Stimulated activated CD8-positive, alpha-beta memory T cell treated with anti-CD3 and anti-CD28 coated beads, Interleukin-15, amount 100 ng/mL, for 4 hours (primary cell): ENCODE results near the gene RAD17.
A peak's percentile ranks its signal among the peaks of the same experiment; 100 is the strongest.
"Not testable (repeated sequence)": the region's sequence is repeated elsewhere in the genome, so short reads cannot be mapped to it uniquely, and the experiment has no call there.

ENCODE experiments used
- DNase-seq, 2 donors: peaks; one replicate each; pipeline ENCODE4 v3.0.0-alpha.2; 2020; ENCODE audit warnings: low read depth in 2 of 2

The RAD17 gene, protein sequence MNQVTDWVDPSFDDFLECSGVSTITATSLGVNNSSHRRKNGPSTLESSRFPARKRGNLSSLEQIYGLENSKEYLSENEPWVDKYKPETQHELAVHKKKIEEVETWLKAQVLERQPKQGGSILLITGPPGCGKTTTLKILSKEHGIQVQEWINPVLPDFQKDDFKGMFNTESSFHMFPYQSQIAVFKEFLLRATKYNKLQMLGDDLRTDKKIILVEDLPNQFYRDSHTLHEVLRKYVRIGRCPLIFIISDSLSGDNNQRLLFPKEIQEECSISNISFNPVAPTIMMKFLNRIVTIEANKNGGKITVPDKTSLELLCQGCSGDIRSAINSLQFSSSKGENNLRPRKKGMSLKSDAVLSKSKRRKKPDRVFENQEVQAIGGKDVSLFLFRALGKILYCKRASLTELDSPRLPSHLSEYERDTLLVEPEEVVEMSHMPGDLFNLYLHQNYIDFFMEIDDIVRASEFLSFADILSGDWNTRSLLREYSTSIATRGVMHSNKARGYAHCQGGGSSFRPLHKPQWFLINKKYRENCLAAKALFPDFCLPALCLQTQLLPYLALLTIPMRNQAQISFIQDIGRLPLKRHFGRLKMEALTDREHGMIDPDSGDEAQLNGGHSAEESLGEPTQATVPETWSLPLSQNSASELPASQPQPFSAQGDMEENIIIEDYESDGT

DNA sequence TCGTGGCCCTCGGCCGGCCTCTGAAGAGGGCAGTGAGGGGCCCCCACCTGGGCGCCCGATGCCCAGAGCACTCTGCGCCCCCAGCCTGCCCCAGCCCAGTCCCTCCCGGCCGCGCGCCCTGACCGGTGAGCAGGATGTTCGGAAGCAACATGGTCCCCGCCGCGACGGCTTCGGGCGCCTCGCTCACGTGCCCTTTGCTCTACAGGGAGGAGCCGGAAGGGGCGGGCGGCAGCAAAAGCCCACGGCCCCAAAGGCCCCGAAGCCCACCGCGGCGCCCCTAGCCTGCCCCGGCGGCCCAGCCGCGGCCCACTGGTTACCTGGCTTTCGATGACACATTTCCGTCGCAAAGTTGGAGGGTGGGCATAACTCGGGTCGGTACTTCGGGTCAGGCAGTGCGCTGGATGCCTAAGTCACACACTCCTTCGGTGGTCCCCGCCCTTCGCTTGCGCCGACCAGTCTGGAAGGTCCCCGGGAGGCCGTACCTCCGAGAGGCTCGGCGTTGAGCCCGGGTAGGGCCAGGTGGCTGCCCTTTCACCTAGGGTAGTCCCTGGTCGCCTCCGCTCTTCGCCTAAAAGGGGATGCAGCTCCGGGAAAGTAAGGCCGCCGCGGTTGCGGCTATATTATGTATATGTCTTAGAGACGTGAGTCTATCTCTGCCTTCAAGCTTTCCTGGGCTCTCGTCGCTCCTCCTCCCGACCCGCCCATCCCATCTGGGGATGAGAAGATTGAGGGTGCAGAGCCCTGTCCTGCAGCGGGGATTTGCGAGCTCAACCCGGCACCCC, at the start of gene RAD17, which contains the start of the genes AK6 and TAF9:
Gene RAD17, plus strand, starts transcription at position 479 of the 782 bp plus-strand sequence. CDS start 2,391 bp downstream, outside the sequence.
Gene AK6, minus strand, starts transcription at position 181 of the 782 bp plus-strand sequence. Its CDS starts 30 bp downstream, at position 151.
Gene TAF9, minus strand, starts transcription at position 181 of the 782 bp plus-strand sequence. CDS start 3,783 bp downstream, outside the sequence.
- DNase-seq, result peak; percentile 85 to 87

DNA sequence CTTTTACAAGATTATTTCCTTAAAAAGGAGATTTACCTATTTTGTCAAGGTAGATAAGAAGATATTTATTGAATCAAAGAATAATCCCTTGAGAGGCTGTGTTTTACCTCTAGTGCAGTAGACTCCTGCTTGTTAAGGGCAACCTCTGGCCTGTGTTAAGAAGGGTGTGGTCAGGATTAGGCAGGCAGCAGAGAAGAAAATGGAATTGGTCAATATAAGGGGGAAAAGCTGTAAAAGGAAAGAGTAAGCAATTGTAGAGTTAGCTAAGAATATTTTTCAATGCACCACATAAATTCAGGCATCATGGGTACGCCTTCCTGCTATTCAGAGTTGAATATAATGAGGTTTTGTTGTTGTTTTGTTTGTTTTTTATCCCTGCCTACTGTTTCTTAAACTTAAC, 43.3 kb upstream of the RAD17 start:
- no peak for DNase-seq

DNA sequence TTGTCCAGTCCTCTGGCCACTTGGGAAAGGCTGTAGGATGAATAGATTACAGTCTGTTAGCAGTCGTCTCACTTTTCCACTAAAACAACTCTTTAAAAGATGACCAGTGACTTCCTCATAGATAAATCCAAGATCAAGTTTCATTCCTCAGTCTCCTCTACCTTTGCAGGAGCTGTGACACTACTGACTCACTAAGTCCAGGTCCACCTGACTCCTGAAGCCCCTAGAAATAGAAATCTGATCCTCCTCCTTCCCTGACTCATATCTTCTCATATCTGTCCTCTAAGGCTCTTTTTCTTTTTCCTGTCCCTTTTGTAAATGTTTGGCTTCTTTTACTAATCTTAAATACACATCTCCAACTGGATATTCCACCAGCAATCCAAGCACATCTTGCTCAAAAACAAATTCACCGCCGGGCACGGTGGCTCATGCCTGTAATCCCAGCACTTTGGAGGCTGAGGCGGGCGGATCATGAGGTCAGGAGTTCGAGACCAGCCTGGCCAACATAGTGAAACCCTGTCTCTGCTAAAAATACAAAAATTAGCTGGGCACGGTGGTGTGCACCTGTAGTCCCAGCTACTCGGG, 39.6 kb upstream of the RAD17 start:
- no peak for DNase-seq

DNA sequence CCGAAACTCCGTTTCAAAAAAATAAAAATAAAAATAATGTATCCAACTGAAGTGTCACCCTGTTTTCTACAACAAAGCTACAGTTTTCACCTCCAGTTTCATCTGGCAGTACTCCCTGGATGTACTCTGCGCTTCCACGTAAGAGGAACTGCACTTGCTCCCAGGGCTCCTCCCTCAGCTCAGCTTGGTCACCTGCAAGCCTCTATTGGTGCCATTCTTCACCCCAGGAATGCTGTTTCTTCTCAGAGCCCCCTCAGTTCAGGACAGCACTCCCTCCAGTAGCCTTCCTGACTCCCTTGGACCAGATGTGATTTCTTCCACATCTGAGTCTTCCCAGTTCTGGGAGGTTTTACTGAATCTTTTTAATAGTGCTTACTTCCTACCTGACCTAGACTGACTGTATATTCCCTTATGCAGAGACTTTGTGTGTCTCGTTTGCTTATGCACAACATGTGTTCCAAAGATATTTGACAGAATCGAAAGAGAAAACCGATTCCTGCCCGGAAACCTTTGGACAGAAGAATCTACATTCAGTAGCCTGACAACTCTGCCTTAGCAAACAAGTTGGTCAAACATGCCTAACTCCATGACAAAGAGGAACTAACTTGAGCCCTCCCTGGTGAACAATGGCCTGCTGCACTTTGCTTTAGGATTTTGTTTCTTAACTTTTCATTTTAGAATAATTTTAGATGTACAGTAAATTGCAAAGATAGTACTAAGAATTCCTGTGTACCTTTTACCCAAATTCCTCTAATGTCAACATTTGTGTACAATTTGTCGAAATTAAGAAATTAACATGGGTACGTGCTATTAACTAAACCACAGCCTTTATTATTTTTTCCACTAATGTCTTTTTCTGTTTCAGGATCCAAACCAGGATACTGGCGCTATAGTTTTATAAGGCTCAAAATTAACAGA, 37.8 kb upstream of the RAD17 start:
- no peak for DNase-seq

DNA sequence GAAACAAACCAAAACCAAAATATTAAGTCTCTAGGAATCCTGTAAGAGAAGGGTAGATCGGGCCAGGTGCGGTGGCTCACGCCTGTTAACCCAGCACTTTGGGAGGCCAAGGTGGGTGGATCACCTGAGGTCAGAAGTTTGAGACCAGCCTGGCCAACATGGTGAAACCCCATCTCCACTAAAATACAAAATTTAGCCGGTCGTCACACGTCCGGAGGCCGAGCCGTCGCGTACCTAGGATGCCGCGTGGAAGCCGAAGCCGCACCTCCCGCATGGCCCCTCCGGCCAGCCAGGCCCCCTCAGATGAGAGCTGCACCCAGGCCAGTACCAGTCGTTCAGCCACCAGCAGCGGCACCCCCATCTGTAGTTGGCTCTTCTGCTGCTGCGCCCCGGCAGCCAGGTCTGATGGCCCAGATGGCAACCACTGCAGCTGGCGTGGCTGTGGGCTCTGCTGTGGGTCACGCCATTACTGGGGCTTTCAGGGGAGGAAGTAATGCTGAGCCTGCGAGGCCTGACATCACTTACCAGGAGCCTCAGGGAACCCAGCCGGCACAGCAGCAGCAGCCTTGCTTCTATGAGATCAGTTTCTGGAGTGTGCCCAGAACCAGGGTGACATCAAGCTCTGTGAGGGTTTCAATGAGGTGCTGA, 35.8 kb upstream of the RAD17 start:
- DNase-seq, result not testable (repeated sequence)

DNA sequence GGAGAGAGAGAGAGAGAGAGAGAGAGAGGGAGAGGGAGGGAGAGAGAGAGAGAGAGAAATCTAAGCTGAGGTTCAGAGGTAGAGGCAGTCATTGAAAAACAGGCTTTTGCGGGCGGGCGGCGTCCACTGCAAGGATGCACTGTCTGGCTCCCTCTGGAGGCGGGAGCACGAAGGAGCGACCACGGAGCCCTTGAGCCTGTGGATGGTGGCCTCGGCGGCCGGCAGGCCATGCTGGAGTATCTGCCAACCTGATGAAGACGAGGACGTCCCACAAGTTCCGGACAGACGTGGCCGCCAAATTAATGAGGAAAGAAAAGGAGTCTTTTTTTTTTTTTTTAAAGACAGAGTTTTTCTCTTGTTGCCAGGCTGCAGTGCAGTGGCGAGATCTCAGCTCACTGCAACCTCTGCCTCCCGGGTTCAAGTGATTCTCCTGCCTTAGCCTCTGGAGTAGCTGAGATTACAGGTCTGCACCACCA, 34.8 kb upstream of the RAD17 start:
- peak; percentile 22 to 26 for DNase-seq

DNA sequence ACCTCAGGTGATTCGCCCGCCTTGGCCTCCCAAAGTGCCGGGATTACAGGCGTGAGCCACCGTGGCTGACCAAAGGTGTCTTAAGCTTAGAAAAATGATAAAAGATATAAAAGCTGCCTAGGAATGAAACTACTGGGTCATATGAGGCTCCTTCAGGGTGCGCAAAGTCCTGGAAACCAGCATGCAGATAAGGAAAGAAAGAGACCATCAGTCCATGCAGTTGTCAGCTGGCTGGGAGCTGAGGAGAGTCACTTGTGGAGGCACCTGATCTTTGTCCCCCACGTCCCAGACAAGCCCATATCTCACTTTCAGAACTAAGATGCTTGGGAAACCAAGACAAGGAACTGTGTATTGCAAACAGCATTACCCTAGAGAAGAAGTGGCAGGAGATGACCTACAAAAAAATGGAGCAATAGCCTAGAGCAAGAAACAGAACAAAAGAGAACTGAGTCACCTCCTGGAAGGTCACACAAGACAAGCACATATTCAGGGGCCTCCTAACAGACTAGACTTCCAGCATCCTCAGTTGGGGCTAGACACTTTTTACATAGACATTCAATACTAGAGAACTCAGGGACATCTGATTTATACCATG, 34.2 kb upstream of the RAD17 start:
- DNase-seq, result no peak

DNA sequence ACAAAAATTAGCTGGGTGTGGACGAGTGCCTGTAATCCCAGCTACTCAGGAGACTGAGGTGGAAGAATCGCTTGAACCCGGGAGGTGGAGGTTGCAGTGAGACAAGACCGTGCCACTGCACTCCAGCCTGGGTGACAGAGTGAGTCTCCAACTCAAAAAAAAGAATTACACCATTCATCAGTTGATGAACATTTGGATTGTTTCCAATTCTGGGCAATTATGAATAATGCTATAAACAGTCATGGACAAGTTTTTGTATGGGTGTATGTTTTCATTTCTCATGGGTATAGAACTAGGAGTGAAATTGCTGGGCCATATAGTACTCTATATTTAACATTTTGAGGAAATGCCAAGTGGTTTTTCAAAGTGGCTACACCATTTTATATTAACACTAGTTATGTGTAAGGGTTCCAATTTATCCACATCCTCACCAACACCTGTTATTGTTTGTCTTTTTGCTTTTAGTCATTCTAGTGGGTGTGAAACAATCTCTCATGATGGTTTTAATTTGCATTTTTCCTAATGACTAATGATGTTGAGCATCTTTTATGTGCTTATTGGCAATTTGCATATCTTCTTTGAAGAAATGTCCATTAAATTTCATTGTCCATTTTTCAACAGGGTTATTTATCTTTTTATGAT, 28.0 kb upstream of the RAD17 start:
- no peak for DNase-seq

DNA sequence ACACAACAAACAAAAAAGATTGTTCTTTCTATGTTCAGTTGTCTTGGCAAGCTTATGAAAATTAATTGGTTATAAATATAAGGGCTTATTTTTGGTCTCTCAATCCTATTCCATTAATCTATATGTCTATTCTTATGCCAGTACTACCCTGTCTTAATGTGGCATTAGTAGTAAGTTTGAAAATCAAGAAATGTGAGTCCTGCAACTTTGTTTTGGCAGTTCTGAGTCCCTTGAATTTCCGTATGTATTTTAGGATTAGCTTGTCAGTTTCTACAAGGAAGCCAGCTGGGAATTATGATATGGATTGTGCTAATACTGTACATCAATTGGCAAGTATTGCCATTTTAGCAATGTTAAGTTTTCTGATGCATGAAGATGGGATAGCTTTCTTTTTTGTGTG, 26.5 kb upstream of the RAD17 start:
- no peak for DNase-seq

DNA sequence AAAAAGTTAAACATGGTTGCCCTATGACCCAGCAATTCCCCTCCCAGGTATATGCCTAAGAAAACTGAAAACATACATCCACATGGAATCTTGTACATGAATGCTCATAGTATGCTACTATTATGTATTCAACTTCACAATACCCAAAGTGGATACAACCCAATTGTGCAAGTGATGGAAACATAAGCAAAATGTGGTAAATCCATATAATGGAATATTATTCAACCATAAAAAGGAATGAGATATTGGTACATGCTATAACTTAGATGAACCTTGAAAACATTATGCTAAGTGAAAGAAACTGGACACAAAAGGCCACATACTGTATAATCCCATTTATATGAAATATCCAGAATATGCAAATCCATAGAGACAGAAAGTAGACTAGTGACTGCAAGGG, 19.0 kb upstream of the RAD17 start:
- DNase-seq, result no peak

DNA sequence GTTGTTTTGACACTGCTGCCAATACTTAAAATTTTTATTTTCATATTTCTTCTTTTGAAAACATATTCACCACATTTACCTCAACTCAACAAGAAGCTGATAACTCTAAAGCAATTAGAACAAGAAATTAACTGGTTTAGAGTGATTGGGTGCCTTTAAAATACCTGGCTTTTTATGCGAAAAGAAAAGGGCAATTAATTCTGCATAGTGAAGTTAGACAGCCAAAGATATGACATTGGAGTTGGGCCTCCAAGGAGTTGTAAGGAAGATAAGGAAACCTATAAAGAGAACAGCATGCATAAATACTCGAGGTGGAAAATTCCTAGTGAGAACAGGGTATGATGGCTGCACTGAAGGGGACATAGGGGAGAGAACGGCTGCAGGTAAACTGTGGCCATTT, 9.9 kb upstream of the RAD17 start:
- no peak for DNase-seq

DNA sequence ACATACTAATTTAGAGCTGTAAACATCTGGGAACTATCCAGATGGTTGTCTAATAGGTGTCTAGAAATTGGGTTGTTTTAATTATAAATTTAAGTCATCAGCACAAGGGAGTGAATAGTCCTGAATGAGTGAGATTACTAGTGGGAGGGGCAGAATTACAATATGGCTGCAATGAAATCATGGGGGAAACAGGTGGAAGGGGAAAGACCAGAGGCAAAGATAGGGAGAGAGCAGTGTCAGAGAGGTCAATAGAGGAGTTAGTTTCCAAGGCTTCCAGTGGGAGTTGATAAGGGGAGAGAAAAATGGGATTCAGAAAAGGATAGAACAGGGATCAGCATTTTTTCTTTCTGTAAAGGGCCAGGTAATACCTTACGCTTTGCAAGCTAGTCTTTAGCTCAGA, 9.2 kb upstream of the RAD17 start:
- DNase-seq, result no peak

DNA sequence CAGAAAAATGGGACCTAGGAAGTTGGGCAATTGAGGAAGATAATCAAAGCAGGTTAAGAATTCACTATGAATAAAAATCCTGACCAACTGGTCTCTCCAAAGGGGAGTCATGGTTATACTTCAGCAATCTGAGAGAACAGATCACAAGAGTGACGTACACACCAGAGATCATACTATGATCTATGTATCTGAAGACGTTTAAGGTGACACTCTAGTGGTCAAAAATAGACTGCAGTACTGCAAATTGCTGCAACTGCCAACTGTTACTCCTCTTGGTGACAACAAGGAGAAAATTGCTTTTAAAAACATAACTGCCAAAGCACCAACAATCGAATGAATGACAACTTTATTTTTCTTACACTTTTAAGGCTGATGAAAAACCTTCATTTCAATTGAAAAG, 5.2 kb upstream of the RAD17 start:
- no peak for DNase-seq

DNA sequence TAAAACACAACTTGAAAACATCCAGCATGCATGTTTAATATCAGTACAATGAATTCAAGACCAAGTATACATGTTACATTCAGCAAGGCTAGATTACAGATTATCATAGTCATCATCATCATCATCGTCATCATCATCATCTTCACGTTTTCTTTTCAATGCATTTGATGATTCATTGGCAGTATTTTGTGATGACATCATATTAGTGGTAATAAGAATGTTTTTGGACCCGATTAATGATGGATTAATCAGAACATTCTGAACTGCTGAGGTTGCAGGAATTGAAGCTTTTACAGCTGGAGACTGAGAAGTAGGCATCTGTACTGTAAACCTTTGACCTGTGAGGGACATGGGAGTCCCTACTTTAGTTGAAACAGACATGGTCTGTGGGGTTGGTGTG, 4.8 kb upstream of the RAD17 start:
- no peak for DNase-seq

DNA sequence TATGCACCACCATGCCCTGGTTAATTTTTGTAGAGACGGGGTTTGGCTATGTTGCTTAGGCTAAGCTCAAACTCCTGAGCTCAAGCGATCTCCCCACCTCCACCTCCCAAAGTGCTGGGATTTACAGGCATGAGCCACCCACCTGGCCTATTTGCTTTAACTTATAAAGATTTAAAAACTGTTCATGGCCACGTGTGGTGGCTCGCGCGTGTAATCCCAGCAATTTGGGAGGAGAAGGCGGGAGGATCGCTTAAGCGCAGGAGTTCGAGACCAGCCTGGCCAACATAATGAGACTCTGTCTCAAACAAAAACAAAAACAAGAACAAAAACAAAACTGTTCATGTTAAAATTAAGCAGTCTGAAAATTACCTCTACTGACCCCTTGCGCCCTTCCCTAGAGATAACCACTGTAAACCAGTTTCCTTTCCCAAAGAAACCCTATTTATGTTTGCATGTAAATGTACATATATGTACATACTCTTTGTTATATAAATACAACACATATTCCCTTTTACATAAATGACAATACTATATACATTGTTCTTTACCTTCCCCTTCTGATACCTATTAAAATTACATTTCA, 1.8 kb upstream of the RAD17 start:
- DNase-seq, result no peak

DNA sequence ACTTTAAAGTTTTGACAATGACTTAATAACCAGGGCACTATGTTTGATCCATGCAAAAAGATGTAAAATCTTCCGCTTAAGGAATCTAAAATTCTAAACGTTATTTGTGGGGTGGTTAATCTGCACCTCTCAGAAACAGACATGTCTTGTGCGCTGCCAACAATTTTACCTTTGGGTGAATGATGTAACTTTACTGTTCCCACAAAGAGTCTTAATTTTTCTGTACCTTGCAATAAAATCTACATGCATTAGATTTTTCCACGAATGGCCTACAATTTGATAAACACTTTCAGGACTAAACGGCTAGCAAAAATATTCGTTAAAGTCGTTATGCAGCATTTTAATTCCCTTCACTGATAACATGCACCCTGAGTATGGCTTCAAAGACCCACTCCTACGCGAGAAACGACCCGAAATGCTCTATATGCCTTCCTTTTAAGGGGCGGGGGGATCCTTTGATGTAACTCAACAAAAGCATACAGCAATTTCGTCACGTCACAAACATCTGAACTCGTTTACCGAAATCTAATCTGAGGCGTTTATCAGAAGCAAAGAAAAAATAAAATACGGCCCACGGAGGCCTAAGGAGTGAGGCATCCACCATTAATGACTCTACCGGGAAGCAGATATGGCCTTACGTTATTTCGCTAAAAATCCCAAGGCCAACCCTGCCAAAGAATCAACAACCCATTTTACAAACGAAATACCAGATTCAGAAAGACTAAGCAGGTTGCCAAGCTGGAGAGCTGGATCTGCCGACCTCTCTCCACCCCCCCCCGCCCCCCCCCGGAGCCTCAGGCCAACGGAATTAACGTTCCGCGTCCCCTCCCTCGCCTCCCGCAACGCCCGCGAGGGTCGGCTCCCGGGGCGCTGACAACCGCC, 919 bp upstream of the RAD17 start:
- peak in 1 of 2 donors; percentile 10 for DNase-seq

DNA sequence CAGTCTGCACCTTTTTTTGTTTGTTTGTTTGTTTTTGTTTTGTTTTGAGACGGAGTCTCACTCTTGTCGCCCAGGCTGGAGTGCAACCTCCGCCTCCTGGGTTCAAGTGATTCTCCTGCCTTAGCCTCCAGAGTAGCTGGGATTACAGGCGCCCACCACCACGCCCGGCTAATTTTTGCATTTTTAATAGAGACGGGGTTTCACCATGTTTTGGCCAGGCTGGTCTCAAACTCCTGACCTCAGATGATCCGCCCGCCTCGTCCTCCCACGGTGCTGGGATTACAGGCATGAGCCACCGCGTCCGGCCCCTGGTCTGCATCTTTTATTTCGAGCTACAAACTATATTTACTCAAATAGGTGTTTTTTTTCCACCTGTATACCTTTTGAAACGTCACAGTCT, 717 bp downstream of the RAD17 start:
- DNase-seq, result not testable (repeated sequence)

DNA sequence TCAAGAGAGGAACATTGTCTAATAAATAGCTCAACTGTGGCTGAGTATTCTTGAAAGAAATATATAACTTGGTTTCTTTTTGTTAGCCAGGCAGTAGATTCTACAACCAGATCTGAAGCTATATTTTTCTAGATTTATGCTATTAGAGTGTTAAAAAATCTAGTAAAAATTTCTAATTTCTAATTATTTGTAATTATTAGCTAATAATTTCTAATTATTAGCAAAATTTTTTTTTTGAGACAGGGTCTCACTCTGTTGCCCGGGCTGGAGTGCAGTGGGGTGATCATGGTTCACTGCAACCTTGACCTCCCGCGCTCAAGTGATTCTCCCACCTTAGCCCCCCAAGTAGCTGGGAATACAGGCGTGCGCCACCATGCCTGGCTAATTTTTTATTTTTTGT, 2.8 kb downstream of the RAD17 start:
- no peak for DNase-seq
